Activated CD4-positive, alpha-beta T cell treated with anti-CD3 and anti-CD28 coated beads, Interleukin-2, amount 50 U/mL, for 48 hours (primary cell): ENCODE measurements around the gene FNBP1.
A peak's percentile ranks its signal among the peaks of the same experiment; 100 is the strongest.

Experiments used
- DNase-seq, 2 experiments: peaks; one replicate each; pipeline ENCODE4 v3.0.0-alpha.2; 2020

FNBP1 gene

DNA sequence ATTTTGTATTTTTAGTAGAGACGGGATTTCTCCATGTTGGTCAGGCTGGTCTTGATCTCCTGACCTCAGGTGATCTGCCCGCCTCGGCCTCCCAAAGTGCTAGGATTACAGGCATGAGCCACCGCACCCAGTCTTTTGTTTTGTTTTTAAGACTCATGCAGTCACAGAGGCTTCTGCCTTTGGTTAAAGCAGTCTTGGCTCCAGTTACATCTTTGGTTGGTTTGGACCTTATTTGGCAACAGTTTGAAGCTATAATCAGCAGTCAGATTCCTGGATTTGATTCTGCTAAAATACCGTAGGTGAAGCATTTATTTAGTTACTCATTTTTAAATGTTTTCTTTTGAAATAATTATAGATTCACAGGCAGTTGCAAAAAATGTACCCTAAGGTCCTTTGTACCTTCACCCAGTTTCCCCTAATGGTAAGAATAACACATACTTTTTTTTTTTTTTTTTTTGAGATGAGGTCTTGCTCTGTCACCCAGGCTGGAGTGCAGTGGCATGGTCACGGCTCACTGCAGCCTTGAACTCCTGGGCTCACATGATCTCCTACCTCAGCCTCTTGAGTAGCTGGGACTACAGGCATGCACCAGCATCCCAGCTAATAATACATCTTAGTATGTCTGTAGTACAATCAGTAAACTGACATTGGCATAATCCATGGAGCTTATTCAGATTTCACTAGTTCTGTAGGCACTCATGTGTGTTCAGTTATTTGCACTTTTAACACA is 192.0 kb downstream of the FNBP1 start:
- no peak for DNase-seq

DNA sequence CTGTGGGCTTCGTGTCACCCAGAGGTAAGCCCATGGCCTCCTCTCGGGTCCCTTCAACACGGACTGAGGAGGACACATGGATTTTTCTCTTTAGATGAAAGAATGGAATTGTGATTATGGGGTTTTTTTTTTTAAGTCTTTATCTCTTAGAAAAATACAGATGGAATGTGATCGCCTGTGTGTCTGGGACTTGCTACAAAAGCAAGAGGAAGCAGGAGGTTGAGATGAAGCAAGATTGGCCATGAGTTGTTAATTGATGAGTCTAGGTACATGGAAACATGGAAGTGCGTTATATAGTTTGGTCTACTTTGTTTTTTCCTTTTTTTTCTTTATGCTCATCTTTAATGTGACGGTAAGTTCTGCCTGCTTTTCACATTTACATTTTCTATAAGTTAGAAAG is 193.1 kb downstream of the FNBP1 start:
- no peak for DNase-seq

DNA sequence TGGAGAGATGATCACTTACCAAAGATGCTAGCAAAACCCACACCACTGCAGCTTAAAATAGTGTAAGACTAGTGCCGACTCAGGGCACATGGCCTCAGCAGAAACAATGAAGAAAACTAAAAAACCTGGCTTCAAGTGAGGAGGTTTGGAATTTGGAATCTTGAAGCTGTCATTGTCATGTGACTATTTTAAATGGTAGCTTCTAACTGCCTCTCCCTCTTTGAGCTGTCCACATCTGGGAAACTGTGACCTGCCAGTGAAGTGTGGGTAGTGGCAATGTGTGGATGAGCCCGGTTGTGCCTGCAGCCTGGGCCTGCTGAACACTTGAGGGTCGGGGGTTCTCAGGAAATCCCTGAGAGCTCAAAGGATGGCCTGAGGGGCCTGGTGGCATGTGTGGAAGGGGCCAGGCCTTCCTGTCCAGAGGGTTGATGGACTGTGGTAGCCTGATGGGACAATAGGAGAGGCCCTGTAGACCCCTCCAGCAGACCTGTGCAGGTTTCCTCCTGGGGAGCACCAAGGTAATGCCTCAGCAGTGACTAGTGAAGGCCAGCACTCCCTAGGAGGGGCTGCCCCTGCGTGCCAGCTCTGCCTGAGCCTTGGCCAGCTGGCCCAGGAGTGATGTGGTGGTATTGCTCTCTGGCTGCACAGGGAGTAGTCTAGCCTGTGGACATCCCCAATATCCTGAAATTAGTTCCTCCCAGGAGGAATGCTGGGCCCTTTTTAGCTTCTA is 194.1 kb downstream of the FNBP1 start:
- no peak for DNase-seq

DNA sequence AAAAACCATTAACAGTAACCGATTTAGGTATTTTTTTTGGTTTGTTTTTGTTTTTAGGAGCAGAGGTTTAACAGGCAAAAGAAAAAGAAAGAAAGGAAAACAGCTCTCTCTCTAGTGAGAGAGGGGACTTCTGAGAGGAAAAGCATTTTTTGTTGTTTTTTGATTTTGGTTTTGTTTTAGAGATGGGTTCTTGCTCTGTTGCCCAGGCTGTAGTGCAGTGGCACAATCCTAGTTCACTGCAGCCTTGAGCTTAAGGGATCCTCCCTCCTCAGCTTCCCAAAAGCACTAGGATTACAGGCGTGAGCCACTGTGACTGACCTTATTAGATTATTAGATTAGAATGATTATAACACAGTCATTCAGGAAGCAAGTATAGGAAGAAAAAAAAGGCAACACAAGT is 197.6 kb downstream of the FNBP1 start:
- no peak for DNase-seq

DNA sequence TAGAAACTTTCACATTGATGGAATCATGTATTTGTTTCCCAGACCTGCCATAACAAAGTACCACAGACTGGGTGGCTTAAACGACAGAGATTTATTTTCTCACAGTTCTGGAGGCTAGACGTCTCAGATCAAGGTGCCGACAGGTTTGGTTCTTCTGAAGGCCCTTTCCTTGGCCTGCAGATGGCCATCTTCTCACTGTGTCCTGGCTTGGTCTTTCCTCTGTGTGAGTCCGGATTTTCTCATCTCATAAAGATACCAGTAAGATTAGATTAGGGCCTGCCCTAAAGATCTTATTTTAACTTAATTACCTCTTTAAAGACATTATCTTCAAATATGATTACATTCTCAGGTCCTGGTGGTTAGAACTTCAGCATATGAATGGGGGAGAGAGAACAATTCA is 201.9 kb downstream of the FNBP1 start:
- DNase-seq, result no peak

DNA sequence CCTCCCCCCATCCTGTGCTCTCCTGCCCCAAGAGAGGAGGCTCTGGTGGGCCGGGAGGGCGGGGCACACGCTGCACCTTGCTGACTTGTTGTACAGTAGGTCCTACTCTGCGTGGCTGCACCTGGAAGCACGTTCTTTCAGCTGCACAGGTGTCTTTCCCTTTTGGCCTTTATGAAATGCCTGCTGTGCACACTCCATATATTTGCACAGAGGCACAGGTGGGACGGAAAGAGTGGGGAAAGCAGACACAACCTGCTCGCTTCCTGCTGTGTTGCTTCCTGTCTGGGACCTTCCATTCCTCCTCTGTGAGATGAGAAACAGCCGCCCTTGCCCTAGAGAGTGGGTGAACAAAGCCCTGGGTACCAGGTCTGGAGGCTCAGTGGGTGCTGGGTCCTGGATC is 203.0 kb downstream of the FNBP1 start:
- peak in 1 of 2 experiments; percentile 11 for DNase-seq

DNA sequence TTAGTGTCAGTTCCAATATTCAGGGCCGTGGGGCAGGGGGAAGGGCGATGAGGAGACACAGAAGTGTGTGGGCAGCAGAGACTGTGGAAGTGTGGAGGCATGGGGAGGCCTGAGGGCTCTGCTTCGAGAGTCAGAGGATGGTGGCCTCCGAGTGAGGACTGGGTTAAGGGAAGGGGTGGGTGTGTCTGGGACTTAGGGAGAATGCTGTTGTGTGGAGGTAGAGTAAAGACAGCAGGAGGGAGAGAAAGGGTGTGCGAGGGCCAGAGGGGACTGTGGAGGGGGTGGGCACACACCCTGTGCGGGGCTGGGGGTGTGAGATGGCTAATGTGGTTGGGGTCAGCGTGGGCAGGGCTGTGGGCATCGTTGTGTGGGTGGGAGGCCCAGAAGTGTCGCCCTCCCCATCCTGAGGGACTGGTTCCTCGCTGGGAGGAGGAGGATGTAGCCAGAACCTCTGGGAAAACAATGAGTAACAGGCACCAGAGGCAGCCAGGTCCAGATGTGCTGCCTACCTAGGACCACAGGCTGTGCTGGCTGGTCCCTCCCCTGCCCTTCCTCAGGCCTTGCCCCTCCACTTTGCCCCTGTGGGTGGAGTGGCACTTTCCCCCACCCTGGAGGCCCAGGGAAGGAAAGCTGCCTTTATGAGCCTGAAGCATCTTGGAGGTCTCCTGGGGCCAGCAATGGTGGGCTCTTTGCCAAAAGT is 203.5 kb downstream of the FNBP1 start:
- DNase-seq, result peak; percentile 6 to 21

DNA sequence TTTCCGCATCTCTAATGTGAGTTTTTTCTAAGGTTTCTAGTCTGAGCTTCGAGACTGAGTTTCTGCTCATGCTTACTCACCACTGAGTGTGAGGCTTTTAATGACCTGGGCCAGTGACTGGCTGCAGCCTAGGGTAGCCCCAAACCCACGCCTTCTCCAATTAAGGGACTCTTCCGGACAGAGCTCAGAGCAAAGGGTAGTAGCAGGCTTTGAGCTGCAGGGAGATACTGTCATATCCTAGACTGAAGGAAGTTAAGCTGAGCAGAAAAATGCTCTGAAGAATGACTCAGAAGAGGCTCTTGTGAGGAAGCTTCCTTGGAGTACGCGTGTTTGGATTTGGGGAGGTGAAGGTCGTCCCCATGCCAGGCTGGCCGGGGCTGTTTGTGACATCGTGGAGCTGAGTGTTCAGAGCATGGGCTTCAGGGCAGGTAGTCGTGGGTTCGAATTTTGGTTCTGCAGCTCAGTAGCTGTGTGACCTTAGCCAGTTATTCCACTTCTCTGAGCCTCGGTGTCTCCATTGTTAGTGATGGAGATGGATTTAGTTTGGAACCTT is 204.2 kb downstream of the FNBP1 start:
- DNase-seq, result peak; percentile 19 to 54
